GM10266 (cell line): ENCODE results near the gene NFATC3.

ENCODE experiments used
- DNase-seq: peaks from one replicate; pipeline ENCODE4 v3.0.0; 2012; ENCODE audit errors: extremely low spot score
- TF ChIP-seq, protein P1 (sequence below): IDR thresholded peaks from 2 replicates; pipeline ENCODE4 v1.5.1; 2012; ENCODE audit warnings: mild to moderate bottlenecking, low read depth; ENCODE audit not compliant: control insufficient read depth, insufficient read depth; ENCODE audit errors: missing control alignments

The NFATC3 gene

DNA sequence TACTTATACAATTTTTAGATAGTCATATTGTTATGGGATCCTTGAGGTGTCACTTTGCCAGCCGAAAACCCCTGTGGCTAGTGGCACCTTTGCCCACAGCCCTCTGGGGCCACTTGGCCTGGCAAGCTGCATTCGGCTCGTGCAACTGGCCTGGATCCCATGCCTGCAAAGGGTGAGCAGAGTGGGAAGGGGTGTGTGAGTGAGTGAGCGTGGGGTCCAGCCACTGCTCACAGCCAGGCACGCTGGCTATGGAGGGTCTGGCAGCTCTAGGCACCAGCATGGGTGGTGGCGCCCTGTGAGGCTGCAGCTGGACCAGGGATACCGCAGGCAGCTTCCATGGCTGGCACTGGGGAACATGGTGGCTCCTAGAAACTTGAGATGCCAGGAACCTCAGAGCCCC, 101.7 kb downstream of the NFATC3 start:
- no peak for DNase-seq

GRCh38 chr16:68187505-68187904, 102.3 kb downstream of the NFATC3 start:
- no peak for DNase-seq
- TF ChIP-seq, protein P1, sequence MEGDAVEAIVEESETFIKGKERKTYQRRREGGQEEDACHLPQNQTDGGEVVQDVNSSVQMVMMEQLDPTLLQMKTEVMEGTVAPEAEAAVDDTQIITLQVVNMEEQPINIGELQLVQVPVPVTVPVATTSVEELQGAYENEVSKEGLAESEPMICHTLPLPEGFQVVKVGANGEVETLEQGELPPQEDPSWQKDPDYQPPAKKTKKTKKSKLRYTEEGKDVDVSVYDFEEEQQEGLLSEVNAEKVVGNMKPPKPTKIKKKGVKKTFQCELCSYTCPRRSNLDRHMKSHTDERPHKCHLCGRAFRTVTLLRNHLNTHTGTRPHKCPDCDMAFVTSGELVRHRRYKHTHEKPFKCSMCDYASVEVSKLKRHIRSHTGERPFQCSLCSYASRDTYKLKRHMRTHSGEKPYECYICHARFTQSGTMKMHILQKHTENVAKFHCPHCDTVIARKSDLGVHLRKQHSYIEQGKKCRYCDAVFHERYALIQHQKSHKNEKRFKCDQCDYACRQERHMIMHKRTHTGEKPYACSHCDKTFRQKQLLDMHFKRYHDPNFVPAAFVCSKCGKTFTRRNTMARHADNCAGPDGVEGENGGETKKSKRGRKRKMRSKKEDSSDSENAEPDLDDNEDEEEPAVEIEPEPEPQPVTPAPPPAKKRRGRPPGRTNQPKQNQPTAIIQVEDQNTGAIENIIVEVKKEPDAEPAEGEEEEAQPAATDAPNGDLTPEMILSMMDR = no peak

More for the DNA sequence above, 101.7 kb downstream of the NFATC3 start:
- TF ChIP-seq, protein P1 = no peak

DNA sequence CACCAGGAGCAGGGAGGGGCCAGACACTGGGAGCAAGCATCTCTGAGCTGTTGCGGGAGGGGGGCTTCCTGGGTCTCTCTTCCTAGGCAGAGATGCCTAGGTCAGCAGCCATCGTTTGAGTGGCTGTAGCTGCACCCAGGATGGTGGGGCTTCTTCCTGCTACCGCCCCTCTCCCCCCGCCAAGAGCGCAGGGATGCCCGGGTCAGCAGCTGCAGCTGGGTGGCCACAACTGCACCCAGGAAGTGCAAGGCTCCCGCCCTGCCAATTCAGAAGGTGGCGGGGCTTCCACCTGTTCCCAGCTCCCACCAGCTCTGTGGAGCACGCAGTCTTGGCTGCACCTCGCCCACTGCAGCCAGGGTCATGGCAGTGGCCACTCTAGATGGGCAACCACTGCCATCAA, 103.0 kb downstream of the NFATC3 start:
- TF ChIP-seq, protein P1 = no peak
- DNase-seq = no peak

- TF ChIP-seq, protein P1 = no peak
- DNase-seq = no peak
These were observed 104.9 kb downstream of the NFATC3 start for GRCh38 chr16:68190081-68190480.

- no peak for DNase-seq
- TF ChIP-seq, protein P1 = no peak
These were observed 105.8 kb downstream of the NFATC3 start for GRCh38 chr16:68190736-68191510.

GRCh38 chr16:68194251-68194650, 109.1 kb downstream of the NFATC3 start:
- no peak for DNase-seq
- TF ChIP-seq, protein P1 = no peak

GRCh38 chr16:68197250-68197649, 112.1 kb downstream of the NFATC3 start:
- no peak for DNase-seq
- TF ChIP-seq, protein P1 = no peak
